Mammary epithelial cell (primary cell): ENCODE data around the gene PDE3A.

Experiments
- EZH2 ChIP-seq: IDR thresholded peaks from 2 replicates; pipeline ENCODE4 v1.6.1; 2012; ENCODE audit warnings: low read length, inconsistent platforms, borderline replicate concordance
- TF ChIP-seq, protein P1 (sequence below), 2 donors: IDR thresholded peaks in 1 of 2; conservative IDR thresholded peaks in 1 of 2; 2 replicates each; pipeline ENCODE4 v1.5.1; 2011 to 2012; ENCODE audit warnings: inconsistent platforms in 2 of 2, low read length in 2 of 2, mild to moderate bottlenecking in 2 of 2, control low read depth in 1 of 2, low read depth in 1 of 2; ENCODE audit not compliant: insufficient read depth in 1 of 2; ENCODE audit errors: extremely low read depth in 1 of 2

DNA sequence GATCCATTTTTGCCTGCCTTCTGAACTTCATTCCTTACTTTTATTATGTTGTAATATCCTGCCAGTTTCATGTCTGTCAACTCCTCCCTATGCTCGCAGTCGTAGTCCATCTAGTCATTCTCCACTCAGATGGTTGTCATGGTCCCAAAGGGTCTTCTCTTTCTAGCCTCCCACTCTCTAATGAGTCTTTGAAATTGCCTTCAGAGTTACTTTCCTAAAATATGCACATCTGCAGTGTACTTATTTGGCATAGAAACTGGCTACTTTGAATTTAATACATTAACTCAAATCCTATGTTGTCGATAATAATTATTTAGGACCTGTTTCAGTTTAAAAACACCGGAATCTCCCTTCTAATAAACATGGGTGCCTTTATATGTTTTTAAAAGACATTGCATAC, 101.0 kb downstream of the PDE3A start:
- TF ChIP-seq, protein P1, sequence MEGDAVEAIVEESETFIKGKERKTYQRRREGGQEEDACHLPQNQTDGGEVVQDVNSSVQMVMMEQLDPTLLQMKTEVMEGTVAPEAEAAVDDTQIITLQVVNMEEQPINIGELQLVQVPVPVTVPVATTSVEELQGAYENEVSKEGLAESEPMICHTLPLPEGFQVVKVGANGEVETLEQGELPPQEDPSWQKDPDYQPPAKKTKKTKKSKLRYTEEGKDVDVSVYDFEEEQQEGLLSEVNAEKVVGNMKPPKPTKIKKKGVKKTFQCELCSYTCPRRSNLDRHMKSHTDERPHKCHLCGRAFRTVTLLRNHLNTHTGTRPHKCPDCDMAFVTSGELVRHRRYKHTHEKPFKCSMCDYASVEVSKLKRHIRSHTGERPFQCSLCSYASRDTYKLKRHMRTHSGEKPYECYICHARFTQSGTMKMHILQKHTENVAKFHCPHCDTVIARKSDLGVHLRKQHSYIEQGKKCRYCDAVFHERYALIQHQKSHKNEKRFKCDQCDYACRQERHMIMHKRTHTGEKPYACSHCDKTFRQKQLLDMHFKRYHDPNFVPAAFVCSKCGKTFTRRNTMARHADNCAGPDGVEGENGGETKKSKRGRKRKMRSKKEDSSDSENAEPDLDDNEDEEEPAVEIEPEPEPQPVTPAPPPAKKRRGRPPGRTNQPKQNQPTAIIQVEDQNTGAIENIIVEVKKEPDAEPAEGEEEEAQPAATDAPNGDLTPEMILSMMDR (conservative IDR thresholded peaks at IDR 0.05 in 1 of 2, IDR thresholded peaks at IDR 0.05 in 1 of 2; ENCODE audit: extremely low read depth in 1 of 2, insufficient read depth in 1 of 2, low read depth in 1 of 2, low read length in 2 of 2) = no peak
- no peak for TF ChIP-seq EZH2
